ENCODE data around the gene RPS6KA5. TPM values are rescaled to one million over a fixed set of nuclear protein-coding genes. Genes with fewer than 3 reads are reported as not detected.

The RPS6KA5 gene
- total and polyA plus RNA-seq, 4 donors: 1.1 to 14.8 (median 5.6) TPM

DNA sequence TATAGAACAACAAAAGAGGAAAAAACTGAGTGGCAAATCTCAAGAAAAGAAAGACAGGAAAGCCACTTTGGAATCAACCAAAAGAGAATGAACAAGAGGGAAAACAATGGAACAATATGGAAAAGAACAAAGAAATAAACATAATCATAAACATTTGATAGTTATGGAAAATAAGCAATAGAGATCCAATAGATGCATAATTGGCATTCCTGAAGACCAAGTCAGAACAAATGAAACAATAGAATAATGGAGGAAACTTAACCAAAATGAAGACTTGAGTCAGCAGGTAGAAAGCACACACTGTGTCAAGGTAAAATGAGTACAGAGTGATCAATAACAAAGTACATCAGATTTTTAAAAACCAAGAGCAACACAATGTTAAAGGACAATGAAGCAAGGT is 10.1 kb upstream of the RPS6KA5 start:
- H3K36me3 ChIP-seq (ENCODE audit: control insufficient read depth in 4 of 4, insufficient read depth in 4 of 4, low read length in 4 of 4): no peaks in the 10 kb centered on the region
- TF ChIP-seq, protein P1, sequence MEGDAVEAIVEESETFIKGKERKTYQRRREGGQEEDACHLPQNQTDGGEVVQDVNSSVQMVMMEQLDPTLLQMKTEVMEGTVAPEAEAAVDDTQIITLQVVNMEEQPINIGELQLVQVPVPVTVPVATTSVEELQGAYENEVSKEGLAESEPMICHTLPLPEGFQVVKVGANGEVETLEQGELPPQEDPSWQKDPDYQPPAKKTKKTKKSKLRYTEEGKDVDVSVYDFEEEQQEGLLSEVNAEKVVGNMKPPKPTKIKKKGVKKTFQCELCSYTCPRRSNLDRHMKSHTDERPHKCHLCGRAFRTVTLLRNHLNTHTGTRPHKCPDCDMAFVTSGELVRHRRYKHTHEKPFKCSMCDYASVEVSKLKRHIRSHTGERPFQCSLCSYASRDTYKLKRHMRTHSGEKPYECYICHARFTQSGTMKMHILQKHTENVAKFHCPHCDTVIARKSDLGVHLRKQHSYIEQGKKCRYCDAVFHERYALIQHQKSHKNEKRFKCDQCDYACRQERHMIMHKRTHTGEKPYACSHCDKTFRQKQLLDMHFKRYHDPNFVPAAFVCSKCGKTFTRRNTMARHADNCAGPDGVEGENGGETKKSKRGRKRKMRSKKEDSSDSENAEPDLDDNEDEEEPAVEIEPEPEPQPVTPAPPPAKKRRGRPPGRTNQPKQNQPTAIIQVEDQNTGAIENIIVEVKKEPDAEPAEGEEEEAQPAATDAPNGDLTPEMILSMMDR (IDR thresholded peaks at IDR 0.05; ENCODE audit: control extremely low read depth, extremely low read depth): no peak
- H3K4me3 ChIP-seq: no peak overlapping the region
- no peak for DNase-seq
- H3K27ac ChIP-seq (ENCODE audit: low read depth in 1 of 2, low read length in 1 of 2): no peak overlapping the region
- H3K9me3 ChIP-seq (ENCODE audit: control insufficient read depth in 4 of 4, insufficient read depth in 3 of 4, low read length in 3 of 4): peaks cover 0 to 2% (median 0%) of the 10 kb centered on the region in 4 donors
- H3K9ac ChIP-seq (ENCODE audit: insufficient read depth in 1 of 2, low read length in 2 of 2): no peak overlapping the region
- no peaks in the 10 kb centered on the region for H3K27me3 ChIP-seq (ENCODE audit: control insufficient read depth in 3 of 3, insufficient read depth in 3 of 3, low read length in 2 of 3)
- no peak for ATAC-seq (ENCODE audit: insufficient read depth, low FRiP score)
- H3K4me1 ChIP-seq (ENCODE audit: control insufficient read depth in 5 of 5, insufficient read depth in 5 of 5, low read length in 5 of 5): peaks cover 0 to 2% (median 0%) of the 10 kb centered on the region in 5 donors

DNA sequence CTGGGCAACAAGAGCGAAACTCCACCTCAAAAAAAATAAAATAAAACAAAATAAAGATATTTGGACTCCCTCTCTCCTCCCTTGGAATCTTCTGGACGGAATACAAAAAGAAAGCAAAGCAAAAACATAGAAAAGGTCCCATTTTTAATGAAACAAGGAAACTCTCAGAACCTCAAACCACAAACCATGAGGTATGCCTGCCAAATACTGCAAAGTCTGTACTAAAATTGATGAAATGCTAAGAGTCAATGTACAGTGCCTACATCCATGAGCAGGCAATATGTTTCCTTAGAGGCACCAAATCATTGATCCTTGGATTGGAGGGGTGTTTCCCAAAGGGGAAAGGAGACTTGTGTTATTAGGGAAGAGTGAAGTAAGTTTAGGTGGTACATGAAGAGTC is 8.2 kb upstream of the RPS6KA5 start:
- H3K27me3 ChIP-seq (ENCODE audit: control insufficient read depth in 3 of 3, insufficient read depth in 3 of 3, low read length in 2 of 3): no peaks in the 10 kb centered on the region
- no peak overlapping the region for H3K4me3 ChIP-seq
- H3K4me1 ChIP-seq (ENCODE audit: control insufficient read depth in 5 of 5, insufficient read depth in 5 of 5, low read length in 5 of 5): peaks cover 0 to 2% (median 0%) of the 10 kb centered on the region in 5 donors
- no peaks in the 10 kb centered on the region for H3K36me3 ChIP-seq (ENCODE audit: control insufficient read depth in 4 of 4, insufficient read depth in 4 of 4, low read length in 4 of 4)
- no peak overlapping the region for H3K9ac ChIP-seq (ENCODE audit: insufficient read depth in 1 of 2, low read length in 2 of 2)
- no peak for DNase-seq
- H3K9me3 ChIP-seq (ENCODE audit: control insufficient read depth in 4 of 4, insufficient read depth in 3 of 4, low read length in 3 of 4): peaks cover 0 to 2% (median 0%) of the 10 kb centered on the region in 4 donors
- TF ChIP-seq, protein P1 (IDR thresholded peaks at IDR 0.05; ENCODE audit: control extremely low read depth, extremely low read depth): no peak
- no peak overlapping the region for H3K27ac ChIP-seq (ENCODE audit: low read depth in 1 of 2, low read length in 1 of 2)
- ATAC-seq (ENCODE audit: insufficient read depth, low FRiP score): no peak
- WGBS, 2 donors: 81 to 84% methylated on average over 2 of the region's 2 CpGs

DNA sequence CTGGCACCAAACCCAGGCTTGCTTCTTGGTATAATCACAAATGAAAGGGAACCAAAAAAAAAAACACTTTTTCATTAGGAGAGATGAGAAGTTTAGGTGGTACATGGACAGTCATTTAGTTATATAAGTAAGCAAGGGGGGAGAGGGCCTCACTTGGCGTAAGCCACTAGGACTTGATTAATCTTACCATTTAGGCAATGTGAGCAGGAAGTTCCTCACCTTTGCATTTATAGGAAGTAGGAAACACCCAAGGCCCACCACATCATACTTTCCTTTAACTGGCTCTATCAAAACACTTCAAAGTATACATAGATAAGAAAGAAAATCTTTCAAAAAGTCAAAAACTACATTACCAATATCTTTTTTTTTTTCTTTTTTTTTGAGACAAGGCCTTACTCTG is 6.7 kb upstream of the RPS6KA5 start:
- Histone ChIP-seq H3K4me1 (ENCODE audit: control insufficient read depth in 5 of 5, insufficient read depth in 5 of 5, low read length in 5 of 5) (peaks cover 0 to 2% (median 0%) of the 10 kb centered on the region in 5 donors), H3K4me3 (no peak overlapping the region), H3K9me3 (ENCODE audit: control insufficient read depth in 4 of 4, insufficient read depth in 3 of 4, low read length in 3 of 4) (peaks cover 0 to 2% (median 0%) of the 10 kb centered on the region in 4 donors), H3K27me3 (ENCODE audit: control insufficient read depth in 3 of 3, insufficient read depth in 3 of 3, low read length in 2 of 3) (no peaks in the 10 kb centered on the region), H3K9ac (ENCODE audit: insufficient read depth in 1 of 2, low read length in 2 of 2) (no peak overlapping the region), H3K36me3 (ENCODE audit: control insufficient read depth in 4 of 4, insufficient read depth in 4 of 4, low read length in 4 of 4) (no peaks in the 10 kb centered on the region), H3K27ac (ENCODE audit: low read depth in 1 of 2, low read length in 1 of 2) (no peak overlapping the region)
- WGBS, 2 donors: 48 to 76% methylated on average over 1 of the region's 1 CpG
- DNase-seq (no peak), ATAC-seq (ENCODE audit: insufficient read depth, low FRiP score) (no peak)
- TF ChIP-seq, protein P1 (IDR thresholded peaks at IDR 0.05; ENCODE audit: control extremely low read depth, extremely low read depth): no peak

DNA sequence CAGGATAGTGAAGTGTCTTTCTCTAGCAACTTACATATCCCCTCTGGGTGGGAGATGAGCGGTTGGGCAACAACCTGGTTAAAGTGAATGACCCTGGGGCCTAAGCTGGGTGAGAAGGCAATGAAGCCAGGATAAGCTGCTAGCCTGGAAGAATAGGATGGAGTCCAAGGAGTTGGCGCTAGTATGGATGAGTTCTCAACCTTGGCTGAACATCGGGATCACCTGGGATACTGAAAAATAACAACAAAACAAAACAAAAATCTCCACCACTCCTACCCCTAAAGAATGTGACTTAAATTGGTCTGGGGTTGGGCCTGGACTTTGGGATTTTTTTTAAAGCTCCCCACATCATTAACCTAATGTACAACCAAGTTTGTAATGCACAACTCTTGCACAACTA is 4.8 kb upstream of the RPS6KA5 start:
- 80 to 90% methylated on average over 3 of the region's 3 CpGs for WGBS, 2 donors
- H3K27ac ChIP-seq (ENCODE audit: low read depth in 1 of 2, low read length in 1 of 2): no peak overlapping the region
- TF ChIP-seq, protein P1 (IDR thresholded peaks at IDR 0.05; ENCODE audit: control extremely low read depth, extremely low read depth): no peak
- no peak overlapping the region for H3K9ac ChIP-seq (ENCODE audit: insufficient read depth in 1 of 2, low read length in 2 of 2)
- no peak overlapping the region for H3K4me3 ChIP-seq
- peaks cover 0 to 2% (median 0%) of the 10 kb centered on the region in 4 donors for H3K9me3 ChIP-seq (ENCODE audit: control insufficient read depth in 4 of 4, insufficient read depth in 3 of 4, low read length in 3 of 4)
- H3K4me1 ChIP-seq (ENCODE audit: control insufficient read depth in 5 of 5, insufficient read depth in 5 of 5, low read length in 5 of 5): peaks cover 0 to 6% (median 3%) of the 10 kb centered on the region in 5 donors
- DNase-seq: no peak
- H3K36me3 ChIP-seq (ENCODE audit: control insufficient read depth in 4 of 4, insufficient read depth in 4 of 4, low read length in 4 of 4): no peaks in the 10 kb centered on the region
- H3K27me3 ChIP-seq (ENCODE audit: control insufficient read depth in 3 of 3, insufficient read depth in 3 of 3, low read length in 2 of 3): no peaks in the 10 kb centered on the region
- no peak for ATAC-seq (ENCODE audit: insufficient read depth, low FRiP score)

Data from lung (tissue), 12 donors.